K562 (cell line): Measurements from ENCODE around the gene MAGI1. TPM values are rescaled to one million over a fixed set of nuclear protein-coding genes. Genes with fewer than 3 reads are reported as not detected.

Experiments used
- ATAC-seq: fragments of 200-7000 bp; cut with Tn5 transposase; 3 replicates; pipeline ENCODE4 v1.9.1; 2020; ENCODE audit warnings: moderate library complexity
- BruUV-seq: library from RNA; stranded (reverse); fragments of 400-500 nt; replicated peaks from 2 replicates; lab custom pipeline; 2021; lab: Mats Ljungman, UMichigan
- CTCF ChIA-PET: fragments of 300-600 bp; formaldehyde crosslinking; extraction: SDS; loops from one replicate; lab custom pipeline; 2021; ENCODE audit warnings: low intra/inter-chr PET ratio; lab: Yijun Ruan, JAX
- POLR2A ChIA-PET: fragments of 300-600, 350-650 bp; sonication (Branson Sonifier 250); formaldehyde crosslinking; extraction: SDS; loops from one replicate; lab custom pipeline; 2021; ENCODE audit warnings: antibody characterized with exemption, inconsistent platforms; lab: Yijun Ruan, JAX
- DNase-seq, 4 experiments: peaks; one replicate each; pipeline versions ENCODE4 v3.0.0 to v3.0.0-alpha.2; 2011 to 2018; ENCODE audit warnings: low spot score in 3 of 4, mixed read lengths in 3 of 4; ENCODE audit errors: extremely low read depth in 1 of 4
- FAIRE-seq: peaks from 2 replicates; lab custom pipeline; 2011; peaks lifted over from hg19 to GRCh38; lab: Jason Lieb, UNC
- H2AFZ ChIP-seq: 2 replicates; pipeline ENCODE4 v1.6.0; 2011; ENCODE audit warnings: low read depth, low read length, control low read depth, inconsistent platforms
- H3K27ac ChIP-seq: fragments of 200-600 bp; 3 replicates; pipeline ENCODE4 v1.8.0; 2011; ENCODE audit warnings: low read depth, mild to moderate bottlenecking, control low read depth, inconsistent platforms, low read length, moderate library complexity, mixed read lengths; ENCODE audit errors: extremely low read depth
- H3K27me3 ChIP-seq, 2 experiments: fragments of 300-600 bp in 1 of 2; 2 replicates in 1 of 2; 3 replicates in 1 of 2; pipeline versions ENCODE4 v1.6.0 to v1.8.0; 2011; ENCODE audit warnings: inconsistent platforms in 2 of 2, low read length in 2 of 2, mild to moderate bottlenecking in 1 of 2, mixed read lengths in 1 of 2, moderate library complexity in 1 of 2; ENCODE audit not compliant: control insufficient read depth in 2 of 2, insufficient read depth in 2 of 2
- H3K36me3 ChIP-seq: fragments of 300-600 bp; 3 replicates; pipeline ENCODE4 v1.8.0; 2011; ENCODE audit warnings: mild to moderate bottlenecking, low read length, inconsistent platforms; ENCODE audit not compliant: control insufficient read depth, insufficient read depth
- H3K4me1 ChIP-seq, 2 experiments: fragments of 200-600 bp in 1 of 2; replicated peaks in 1 of 2; 2 replicates in 1 of 2; 3 replicates in 1 of 2; pipeline versions ENCODE4 v1.5.1 to v1.8.0; 2011; ENCODE audit warnings: inconsistent platforms in 2 of 2, low read length in 2 of 2, mild to moderate bottlenecking in 1 of 2, mixed read lengths in 1 of 2, moderate library complexity in 1 of 2; ENCODE audit not compliant: control insufficient read depth in 2 of 2, insufficient read depth in 2 of 2
- H3K4me2 ChIP-seq: 2 replicates; pipeline ENCODE4 v1.6.1; 2011; ENCODE audit warnings: low read length, control low read depth, inconsistent platforms, mixed read lengths; ENCODE audit not compliant: insufficient read depth
- H3K4me3 ChIP-seq: fragments of 200-600 bp; sonication (generic), shearing (Covaris generic); 2 replicates; pipeline ENCODE4 v1.5.1; 2016; ENCODE audit warnings: control low read depth, inconsistent platforms
- H3K79me2 ChIP-seq: fragments of 200-600 bp; 3 replicates; pipeline ENCODE4 v1.8.0; 2011; ENCODE audit warnings: low read length, inconsistent platforms; ENCODE audit not compliant: control insufficient read depth, insufficient read depth
- H3K9ac ChIP-seq, 2 experiments: 2 replicates each; pipeline versions ENCODE4 v1.6.0 to v1.6.1; 2011; ENCODE audit warnings: low read depth in 2 of 2, low read length in 2 of 2, control low read depth in 1 of 2, inconsistent platforms in 1 of 2, mild to moderate bottlenecking in 1 of 2, mixed read lengths in 1 of 2; ENCODE audit not compliant: insufficient read depth in 1 of 2
- H3K9me1 ChIP-seq: one replicate; pipeline ENCODE4 v1.6.0; 2011; ENCODE audit warnings: inconsistent platforms, mild to moderate bottlenecking, low read length, moderate library complexity; ENCODE audit not compliant: control insufficient read depth, insufficient read depth
- H3K9me3 ChIP-seq: replicated peaks from 2 replicates; pipeline ENCODE4 v1.5.1; 2011; ENCODE audit warnings: low read depth, low read length, inconsistent platforms; ENCODE audit not compliant: control insufficient read depth, insufficient read depth
- H4K20me1 ChIP-seq: replicated peaks from 2 replicates; pipeline ENCODE4 v1.6.1; 2011; ENCODE audit warnings: low read length, inconsistent platforms, mixed read lengths; ENCODE audit not compliant: control insufficient read depth, insufficient read depth
- BRD9 ChIP-seq: fragments of 450-650 bp; IDR thresholded peaks from 2 replicates; pipeline ENCODE4 v1.6.1; 2018; ENCODE audit warnings: low read depth; ENCODE audit not compliant: partially characterized antibody
- CREB1 ChIP-seq, 2 experiments: sonication (generic) in 1 of 2; formaldehyde crosslinking in 1 of 2; IDR thresholded peaks; 2 replicates each; pipeline versions ENCODE4 v1.6.1 to v1.8.0; 2012 to 2022; ENCODE audit warnings: inconsistent platforms in 1 of 2, mild to moderate bottlenecking in 1 of 2, missing genetic modification reagents in 1 of 2, moderate library complexity in 1 of 2
- CREB5 ChIP-seq: fragments of 250-450 bp; sonication (Bioruptor Pico); IDR thresholded peaks from 2 replicates; pipeline ENCODE4 v1.5.0; 2020; ENCODE audit warnings: mild to moderate bottlenecking
- DLX4 ChIP-seq: fragments of 250-450 bp; sonication (Bioruptor Pico); IDR thresholded peaks from 2 replicates; pipeline ENCODE4 v1.6.1; 2021; ENCODE audit warnings: mild to moderate bottlenecking
- DPF2 ChIP-seq: fragments of 450-650 bp; IDR thresholded peaks from 2 replicates; pipeline ENCODE4 v1.6.1; 2016
- ETV6 ChIP-seq, 3 experiments: fragments of 150-350 bp in 1 of 3; sonication (generic) in 1 of 3; formaldehyde crosslinking in 1 of 3; IDR thresholded peaks; 2 replicates each; pipeline versions ENCODE4 v1.6.1 to v1.8.0; 2014 to 2022; ENCODE audit warnings: borderline replicate concordance in 2 of 3, low read depth in 2 of 3, antibody characterized with exemption in 1 of 3, low read length in 1 of 3, mild to moderate bottlenecking in 1 of 3, missing genetic modification reagents in 1 of 3
- FUS ChIP-seq: fragments of 200-400 bp; formaldehyde crosslinking; optimal IDR thresholded peaks from 2 replicates; pipeline ENCODE3; 2017; ENCODE audit warnings: low read depth, low read length
- PRPF4 ChIP-seq: fragments of 200-400 bp; formaldehyde crosslinking; IDR thresholded peaks from one replicate; pipeline ENCODE4 v1.6.1; 2017; ENCODE audit warnings: low read length, low read depth, mild to moderate bottlenecking; ENCODE audit not compliant: insufficient read depth, poor library complexity, severe bottlenecking
- SNAPC5 ChIP-seq: fragments of 250-450 bp; sonication (Bioruptor Pico); IDR thresholded peaks from 2 replicates; pipeline ENCODE4 v1.8.0; 2021; ENCODE audit warnings: moderate library complexity, mild to moderate bottlenecking, inconsistent platforms
- STAT5B ChIP-seq: fragments of 250-450 bp; sonication (Bioruptor Pico); IDR thresholded peaks from 2 replicates; pipeline ENCODE4 v1.8.0; 2021; ENCODE audit warnings: mild to moderate bottlenecking, inconsistent platforms
- ZFP36 ChIP-seq: fragments of 150-350 bp; IDR thresholded peaks from 2 replicates; pipeline ENCODE4 v1.6.1; 2018; ENCODE audit warnings: low read length, low read depth; ENCODE audit not compliant: partially characterized antibody
- ZNF133 ChIP-seq: fragments of 250-450 bp; sonication (Bioruptor Pico); IDR thresholded peaks from 2 replicates; pipeline ENCODE4 v1.4.0; 2020; ENCODE audit warnings: mild to moderate bottlenecking
- ZNF431 ChIP-seq: sonication (generic); formaldehyde crosslinking; IDR thresholded peaks from 2 replicates; pipeline ENCODE4 v1.8.0; 2022; ENCODE audit warnings: mild to moderate bottlenecking, missing genetic modification reagents
- in situ Hi-C: fragments of 300-500 bp; cut with MboI; formaldehyde crosslinking; loops from 4 replicates; pipeline ENCODE4 v1.15.0; 2018; ENCODE audit warnings: inconsistent platforms, mixed read lengths
- intact Hi-C: fragments of 100-400 bp; cut with micrococcal nuclease; formaldehyde crosslinking; loops from 2 replicates; pipeline ENCODE4 v1.14.2; 2022
- polyA plus RNA-seq, 8 experiments: library from polyadenylated mRNA; depleted of rRNA in 4 of 8; stranded (reverse) in 5 of 8; unstranded in 3 of 8; fragments of >200 nt; fragmentation: Nextera tagmentation in 2 of 8; fragmentation: Illumina TruSeq in 1 of 8; extraction: Ambion mirVana in 2 of 8; extraction: Trizol in 1 of 8; gene quantifications; 2 replicates each; pipeline versions ENCODE4 v1.2.1 to v1.2.3, GENCODE V29; 2011 to 2014; ENCODE audit warnings: inconsistent platforms in 1 of 8, missing spikeins in 1 of 8
- total RNA-seq, 7 experiments: library from RNA; depleted of rRNA in 6 of 7; stranded (reverse); fragments of >200 nt in 6 of 7; fragmentation: Illumina TruSeq in 2 of 7; extraction: Trizol in 2 of 7; gene quantifications; 2 replicates each; pipeline versions ENCODE4 v1.2.1 to v1.2.3, GENCODE V29; 2011 to 2021; ENCODE audit warnings: low replicate concordance in 1 of 7
- TF ChIP-seq, protein P1 (sequence below): fragments of 250-450 bp; sonication (Bioruptor Pico); IDR thresholded peaks from 2 replicates; pipeline ENCODE4 v1.4.0; 2020; ENCODE audit warnings: mild to moderate bottlenecking, moderate library complexity

Gene MAGI1
- total and polyA plus RNA-seq, 9 of the 15 experiments (the other 6 are each of a cell fraction or from before 2014, with no cell fraction given) = 7.8 to 59.4 (median 43.2) TPM

DNA sequence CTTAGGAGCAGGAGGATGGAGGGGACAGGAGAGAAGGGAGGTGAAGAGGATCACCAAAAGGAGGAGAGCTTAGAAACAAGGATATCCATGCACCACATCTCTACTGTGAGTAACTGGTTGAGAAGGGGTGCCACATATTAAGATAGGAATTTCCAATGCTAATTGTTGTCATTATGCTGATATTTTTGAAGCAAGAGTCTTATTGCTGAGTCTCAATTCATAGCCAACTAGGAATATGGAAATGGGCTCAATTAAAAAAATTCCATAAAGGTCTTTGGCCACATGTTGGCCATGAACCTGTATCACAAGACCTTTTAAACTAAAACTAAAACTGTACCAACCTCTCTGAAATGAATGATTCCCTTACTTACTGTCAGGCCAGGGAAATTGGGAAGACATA lies 642.6 kb downstream of the MAGI1 start:
- Histone ChIP-seq H3K36me3 (peaks cover 16% of the 10 kb centered on the region; the same call in 1 of the 3 replicates), H3K4me3 (no peak overlapping the region), H3K4me1 (no peaks in the 10 kb centered on the region), H3K79me2 (no peaks in the 10 kb centered on the region), H2AFZ (no peak overlapping the region), H3K9me1 (no peaks in the 10 kb centered on the region), H3K4me2 (no peak overlapping the region), H3K27ac (no peak overlapping the region), H3K9ac (no peak overlapping the region), H3K27me3 (no peaks in the 10 kb centered on the region), H4K20me1 (no peaks in the 10 kb centered on the region), H3K9me3 (no peaks in the 10 kb centered on the region)
- BruUV-seq = no TSS peak
- intact Hi-C loops (no loop called here), in situ Hi-C loops (no loop called here)
- no peak for FAIRE-seq
- ChIA-PET CTCF (no interaction called here), POLR2A (no interaction called here)
- TF ChIP-seq FUS = no peak
- TF ChIP-seq, protein P1, sequence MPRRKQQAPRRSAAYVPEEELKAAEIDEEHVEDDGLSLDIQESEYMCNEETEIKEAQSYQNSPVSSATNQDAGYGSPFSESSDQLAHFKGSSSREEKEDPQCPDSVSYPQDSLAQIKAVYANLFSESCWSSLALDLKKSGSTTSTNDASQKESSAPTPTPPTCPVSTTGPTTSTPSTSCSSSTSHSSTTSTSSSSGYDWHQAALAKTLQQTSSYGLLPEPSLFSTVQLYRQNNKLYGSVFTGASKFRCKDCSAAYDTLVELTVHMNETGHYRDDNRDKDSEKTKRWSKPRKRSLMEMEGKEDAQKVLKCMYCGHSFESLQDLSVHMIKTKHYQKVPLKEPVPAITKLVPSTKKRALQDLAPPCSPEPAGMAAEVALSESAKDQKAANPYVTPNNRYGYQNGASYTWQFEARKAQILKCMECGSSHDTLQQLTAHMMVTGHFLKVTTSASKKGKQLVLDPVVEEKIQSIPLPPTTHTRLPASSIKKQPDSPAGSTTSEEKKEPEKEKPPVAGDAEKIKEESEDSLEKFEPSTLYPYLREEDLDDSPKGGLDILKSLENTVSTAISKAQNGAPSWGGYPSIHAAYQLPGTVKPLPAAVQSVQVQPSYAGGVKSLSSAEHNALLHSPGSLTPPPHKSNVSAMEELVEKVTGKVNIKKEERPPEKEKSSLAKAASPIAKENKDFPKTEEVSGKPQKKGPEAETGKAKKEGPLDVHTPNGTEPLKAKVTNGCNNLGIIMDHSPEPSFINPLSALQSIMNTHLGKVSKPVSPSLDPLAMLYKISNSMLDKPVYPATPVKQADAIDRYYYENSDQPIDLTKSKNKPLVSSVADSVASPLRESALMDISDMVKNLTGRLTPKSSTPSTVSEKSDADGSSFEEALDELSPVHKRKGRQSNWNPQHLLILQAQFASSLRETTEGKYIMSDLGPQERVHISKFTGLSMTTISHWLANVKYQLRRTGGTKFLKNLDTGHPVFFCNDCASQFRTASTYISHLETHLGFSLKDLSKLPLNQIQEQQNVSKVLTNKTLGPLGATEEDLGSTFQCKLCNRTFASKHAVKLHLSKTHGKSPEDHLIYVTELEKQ (CRISPR knock-in tag) = no peak
- no peak for TF ChIP-seq STAT5B (CRISPR knock-in tag)
- TF ChIP-seq ZNF431 = no peak
- TF ChIP-seq ETV6 (IDR thresholded peaks at IDR 0.05; ENCODE audit: borderline replicate concordance in 1 of 2, low read depth in 2 of 2, low read length in 1 of 2) = no peak
- no peak for TF ChIP-seq ETV6 (CRISPR knock-in tag; IDR thresholded peaks at IDR 0.05; ENCODE audit: borderline replicate concordance)
- no peak for TF ChIP-seq BRD9
- TF ChIP-seq ZFP36 = no peak
- no peak for TF ChIP-seq PRPF4
- no peak for TF ChIP-seq CREB5 (CRISPR knock-in tag)
- TF ChIP-seq CREB1 (IDR thresholded peaks at IDR 0.05) = no peak
- no peak for TF ChIP-seq CREB1 (CRISPR knock-in tag; IDR thresholded peaks at IDR 0.05)
- no peak for TF ChIP-seq DPF2
- TF ChIP-seq DLX4 (CRISPR knock-in tag) = no peak
- TF ChIP-seq SNAPC5 = no peak
- no peak for TF ChIP-seq ZNF133 (CRISPR knock-in tag)
- ATAC-seq = no peak
- DNase-seq = no peak
